Activated naive CD4-positive, alpha-beta T cell treated with anti-CD3 and anti-CD28 coated beads, Interleukin-2, amount 50 U/mL, for 72 hours (primary cell): ENCODE measurements around the gene ST6GALNAC4. TPM values are rescaled to one million over a fixed set of nuclear protein-coding genes. Genes with fewer than 3 reads are reported as not detected.

Experiments
- ATAC-seq, 2 donors: fragments of 150-1000 bp; cut with Tn5 transposase; 2 replicates each; pipeline ENCODE4 v1.10.0; 2021; ENCODE audit warnings: mild to moderate bottlenecking in 2 of 2, moderate library complexity in 2 of 2
- DNase-seq, 2 donors: peaks; one replicate each; pipeline ENCODE4 v3.0.0; 2021 to 2022; ENCODE audit warnings: low spot score in 2 of 2
- H3K27ac Mint-ChIP-seq, 2 donors: one replicate each; pipeline ENCODE4 v1.8.0; 2022; ENCODE audit warnings: mild to moderate bottlenecking in 2 of 2, mixed read lengths in 2 of 2
- H3K36me3 Mint-ChIP-seq, 2 donors: one replicate each; pipeline ENCODE4 v1.8.0; 2022; ENCODE audit warnings: mixed read lengths in 2 of 2
- H3K9me3 Mint-ChIP-seq, 2 donors: one replicate each; pipeline ENCODE4 v1.8.0; 2022; ENCODE audit warnings: mixed read lengths in 2 of 2
- total RNA-seq, 2 donors: library from RNA; stranded (reverse); gene quantifications; one replicate each; pipeline ENCODE4 v1.2.3, GENCODE V29; 2022

Gene ST6GALNAC4, protein sequence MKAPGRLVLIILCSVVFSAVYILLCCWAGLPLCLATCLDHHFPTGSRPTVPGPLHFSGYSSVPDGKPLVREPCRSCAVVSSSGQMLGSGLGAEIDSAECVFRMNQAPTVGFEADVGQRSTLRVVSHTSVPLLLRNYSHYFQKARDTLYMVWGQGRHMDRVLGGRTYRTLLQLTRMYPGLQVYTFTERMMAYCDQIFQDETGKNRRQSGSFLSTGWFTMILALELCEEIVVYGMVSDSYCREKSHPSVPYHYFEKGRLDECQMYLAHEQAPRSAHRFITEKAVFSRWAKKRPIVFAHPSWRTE
- 10 to 100 TPM; 24.5 to 43.2 TPM for total RNA-seq

- H3K36me3 Mint-ChIP-seq: no peaks in the 10 kb centered on the region
- H3K27ac Mint-ChIP-seq: peak within 1 kb of the TSS; percentile 57 to 82
- no peaks in the 10 kb centered on the region for H3K9me3 Mint-ChIP-seq
- peak; percentile 91 to 94 for ATAC-seq
- peak; percentile 94 to 95 for DNase-seq
Observed at GRCh38 chr9:127916720-127917581, at the start of gene ST6GALNAC4. TSS of gene ST6GALNAC4 (minus strand) at chr9:127917041. CDS start at chr9:127916419, 622 bp downstream.

- peak overlapping the region; percentile 94 to 98 for H3K27ac Mint-ChIP-seq
- H3K36me3 Mint-ChIP-seq: peaks cover 0 to 17% of the 10 kb centered on the region in 2 donors
- ATAC-seq: no peak
Observed at GRCh38 chr9:127965953-127966352, 49.1 kb upstream of the ST6GALNAC4 start.

GRCh38 chr9:127963359-127964064, 46.7 kb upstream of the ST6GALNAC4 start:
- Mint-ChIP-seq H3K27ac (peak overlapping the region; percentile 94 to 98), H3K9me3 (no peaks in the 10 kb centered on the region), H3K36me3 (peaks cover 0 to 30% of the 10 kb centered on the region in 2 donors)
- DNase-seq: no peak
- peak; percentile 21 to 35 for ATAC-seq

More at GRCh38 chr9:127965953-127966352, 49.1 kb upstream of the ST6GALNAC4 start:
- no peak for DNase-seq
- H3K9me3 Mint-ChIP-seq: no peaks in the 10 kb centered on the region

- no peak for ATAC-seq
- H3K27ac Mint-ChIP-seq: peak overlapping the region; percentile 94 to 98
- H3K36me3 Mint-ChIP-seq: peaks cover 0 to 32% of the 10 kb centered on the region in 2 donors
- no peak for DNase-seq
- no peaks in the 10 kb centered on the region for H3K9me3 Mint-ChIP-seq
Observed at GRCh38 chr9:127963041-127963358, 46.2 kb upstream of the ST6GALNAC4 start.

DNA sequence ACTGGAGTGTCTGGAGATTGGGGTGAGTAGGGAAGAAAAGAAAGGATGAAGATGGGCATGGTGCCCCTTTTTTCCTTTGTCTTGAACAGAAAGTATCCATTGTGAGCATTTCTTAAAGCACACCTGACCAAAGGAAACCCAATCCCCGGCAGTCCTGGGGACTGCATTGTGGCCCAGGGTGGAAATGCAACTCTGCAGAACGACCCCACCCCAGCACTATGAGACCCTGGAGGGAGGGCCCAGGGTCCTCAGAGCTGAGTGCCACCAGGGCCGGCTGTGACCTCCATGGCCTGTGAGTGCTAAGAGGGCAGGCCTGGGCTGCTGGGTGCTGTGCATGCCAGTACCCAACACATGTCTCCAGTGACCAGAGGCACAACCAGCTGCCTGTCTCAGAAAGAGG, 45.4 kb upstream of the ST6GALNAC4 start:
- peaks cover 0 to 32% of the 10 kb centered on the region in 2 donors for H3K36me3 Mint-ChIP-seq
- no peak for ATAC-seq
- no peaks in the 10 kb centered on the region for H3K9me3 Mint-ChIP-seq
- DNase-seq: no peak
- H3K27ac Mint-ChIP-seq: peak overlapping the region; percentile 75 to 98

GRCh38 chr9:127961613-127962155, 44.8 kb upstream of the ST6GALNAC4 start:
- DNase-seq: no peak
- peak overlapping the region; percentile 75 to 96 for H3K27ac Mint-ChIP-seq
- ATAC-seq: no peak
- H3K9me3 Mint-ChIP-seq: no peaks in the 10 kb centered on the region
- H3K36me3 Mint-ChIP-seq: peaks cover 0 to 32% of the 10 kb centered on the region in 2 donors

DNA sequence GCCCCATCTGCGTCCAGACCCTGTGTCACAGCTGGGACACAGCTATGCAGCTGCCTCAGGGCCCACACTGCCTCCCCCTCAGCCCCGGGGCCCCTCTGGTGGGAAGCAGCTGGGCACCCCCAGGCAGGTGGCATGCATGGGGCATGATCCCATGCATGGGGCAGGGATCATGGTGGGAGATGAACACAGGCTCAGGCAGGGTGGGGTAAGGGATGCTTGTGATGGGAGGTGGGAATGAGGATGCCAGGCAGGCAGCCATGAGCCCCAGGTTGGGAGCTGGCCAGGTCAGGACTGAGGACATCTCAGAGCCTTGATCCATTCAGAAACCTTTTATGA, 44.3 kb upstream of the ST6GALNAC4 start:
- no peaks in the 10 kb centered on the region for H3K9me3 Mint-ChIP-seq
- ATAC-seq: no peak
- H3K27ac Mint-ChIP-seq: peak overlapping the region; percentile 75 to 96
- DNase-seq: no peak
- H3K36me3 Mint-ChIP-seq: peaks cover 0 to 32% of the 10 kb centered on the region in 2 donors

GRCh38 chr9:127960410-127961154, 43.7 kb upstream of the ST6GALNAC4 start:
- DNase-seq: no peak
- Mint-ChIP-seq H3K36me3 (peaks cover 0 to 32% of the 10 kb centered on the region in 2 donors), H3K27ac (peak overlapping the region; percentile 75 to 96), H3K9me3 (no peaks in the 10 kb centered on the region)
- no peak for ATAC-seq

DNA sequence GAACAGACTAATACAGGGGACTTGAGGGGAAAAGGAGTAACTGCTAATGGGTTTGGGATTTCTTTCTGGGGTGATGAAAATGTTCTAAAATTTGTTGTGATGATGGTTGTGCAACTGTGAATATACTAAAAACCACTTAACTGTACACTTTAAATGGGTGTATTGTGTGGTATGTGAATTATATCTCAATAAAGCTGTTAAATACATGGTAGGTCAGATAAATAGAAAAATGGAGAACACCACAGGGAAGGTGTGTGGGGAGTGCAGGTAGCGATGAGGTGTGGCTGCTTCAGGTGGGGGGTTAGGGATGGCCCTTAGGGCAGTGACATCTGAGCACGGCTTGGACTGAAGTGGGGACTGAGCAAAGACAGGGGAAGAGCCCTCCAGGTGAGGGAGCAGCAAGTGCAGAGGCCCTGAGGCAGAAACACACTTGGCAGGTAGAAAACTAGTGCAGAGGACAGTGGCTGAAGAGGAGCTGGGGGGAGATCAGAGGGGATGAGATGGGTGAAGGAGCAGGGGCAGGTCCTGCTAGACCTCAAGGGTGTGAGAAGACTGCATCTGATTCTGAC, 43.1 kb upstream of the ST6GALNAC4 start:
- no peak for ATAC-seq
- H3K9me3 Mint-ChIP-seq: no peaks in the 10 kb centered on the region
- peaks cover 0 to 32% of the 10 kb centered on the region in 2 donors for H3K36me3 Mint-ChIP-seq

DNA sequence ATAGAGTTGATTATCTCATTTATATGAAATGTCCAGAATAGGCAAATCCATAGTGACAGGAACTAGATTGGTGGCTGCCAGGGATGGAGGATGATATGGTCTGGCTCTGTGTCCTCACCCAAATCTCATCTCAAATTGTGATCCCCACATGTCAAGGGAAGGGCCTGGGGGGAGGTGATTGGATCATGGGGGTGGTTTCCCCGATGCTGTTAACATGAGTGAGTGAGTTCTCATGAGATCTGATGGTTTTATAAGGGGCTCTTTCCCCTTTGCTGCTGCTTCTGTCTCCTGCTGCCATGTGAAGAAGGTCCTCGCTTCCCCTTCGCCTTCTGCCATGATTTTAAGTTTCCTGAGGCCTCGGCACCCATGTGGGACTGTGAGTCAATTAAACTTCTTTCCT, 42.6 kb upstream of the ST6GALNAC4 start:
- ATAC-seq (no peak), DNase-seq (no peak)
- no peaks in the 10 kb centered on the region for H3K9me3 Mint-ChIP-seq
- H3K36me3 Mint-ChIP-seq: peaks cover 0 to 32% of the 10 kb centered on the region in 2 donors
- H3K27ac Mint-ChIP-seq: peak overlapping the region; percentile 75 to 96

More for the DNA sequence above, 43.1 kb upstream of the ST6GALNAC4 start:
- H3K27ac Mint-ChIP-seq: peak overlapping the region; percentile 75 to 96
- no peak for DNase-seq

DNA sequence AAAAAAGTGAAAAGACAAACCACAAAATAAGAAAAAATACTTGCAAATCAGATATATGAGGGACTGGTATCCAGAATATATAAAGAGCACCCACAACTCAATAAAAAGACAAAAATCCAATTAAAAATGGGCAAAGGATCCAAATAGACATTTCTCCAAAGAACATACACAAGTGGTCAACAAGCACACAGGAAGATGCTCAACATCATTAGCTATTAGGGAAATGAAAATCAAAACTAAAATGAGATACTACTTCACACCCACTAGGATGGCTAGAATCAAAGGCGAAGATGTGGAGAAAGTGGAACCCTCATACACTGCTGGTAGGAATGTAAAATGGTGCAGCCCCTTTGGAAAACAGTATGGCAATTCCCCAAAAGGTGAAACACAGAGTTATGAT, 41.9 kb upstream of the ST6GALNAC4 start:
- Mint-ChIP-seq H3K27ac (peak overlapping the region in 1 of 2 donors; percentile 82), H3K36me3 (peaks cover 0 to 32% of the 10 kb centered on the region in 2 donors), H3K9me3 (no peaks in the 10 kb centered on the region)
- DNase-seq: no peak
- ATAC-seq: no peak

- ATAC-seq (peak; percentile 89 to 92), DNase-seq (peak; percentile 80 to 87)
- Mint-ChIP-seq H3K27ac (peak overlapping the region; percentile 89), H3K36me3 (peaks cover 0 to 14% of the 10 kb centered on the region in 2 donors), H3K9me3 (no peaks in the 10 kb centered on the region)
Observed at GRCh38 chr9:127955294-127956015, 38.6 kb upstream of the ST6GALNAC4 start.

- Mint-ChIP-seq H3K27ac (peak overlapping the region; percentile 89), H3K36me3 (peaks cover 0 to 11% of the 10 kb centered on the region in 2 donors), H3K9me3 (no peaks in the 10 kb centered on the region)
- ATAC-seq (no peak), DNase-seq (no peak)
Observed at GRCh38 chr9:127954831-127955293, 38.0 kb upstream of the ST6GALNAC4 start.

DNA sequence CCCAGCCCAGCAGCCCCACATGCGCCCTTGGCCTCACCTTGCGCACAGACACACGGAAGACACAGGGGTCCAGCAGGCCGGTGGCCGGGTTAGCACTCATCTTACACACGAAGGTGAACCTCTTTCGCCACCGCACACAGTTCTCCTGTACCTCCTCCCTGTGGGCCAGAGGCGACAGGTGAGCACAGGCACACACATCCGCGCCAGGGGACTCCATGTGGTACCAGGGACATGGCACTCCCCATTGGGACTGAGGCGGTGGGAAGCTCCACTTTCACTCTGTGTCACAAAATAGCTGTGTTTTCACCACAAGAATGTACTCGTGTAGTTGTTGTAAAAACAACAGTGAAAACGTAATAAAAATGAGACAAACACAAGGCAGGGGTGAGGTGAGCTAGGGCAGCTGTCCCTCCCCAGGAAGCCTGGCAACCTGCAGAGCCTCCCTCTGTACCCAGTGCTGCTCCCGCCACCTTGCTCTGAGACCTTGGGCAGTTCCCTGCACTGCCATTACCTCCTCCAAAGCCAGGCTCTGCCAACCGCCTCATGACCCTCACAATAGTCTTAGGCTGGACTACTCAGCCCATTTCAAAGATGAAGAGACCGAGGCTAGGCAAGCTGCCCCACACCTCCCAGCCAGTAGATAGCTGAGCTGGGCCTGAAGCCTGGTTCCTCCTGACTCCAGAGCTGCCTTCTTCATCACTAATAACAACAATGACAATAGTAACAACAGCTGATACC, 37.1 kb upstream of the ST6GALNAC4 start:
- H3K9me3 Mint-ChIP-seq: no peaks in the 10 kb centered on the region
- H3K36me3 Mint-ChIP-seq: peaks cover 0 to 6% of the 10 kb centered on the region in 2 donors
- peak in 1 of 2 donors; percentile 55 for ATAC-seq
- no peak for DNase-seq
- peak overlapping the region; percentile 89 for H3K27ac Mint-ChIP-seq
